Measurements from ENCODE around the gene SARS2.
A peak's percentile ranks its signal among the peaks of the same experiment; 100 is the strongest.

SARS2 gene

DNA sequence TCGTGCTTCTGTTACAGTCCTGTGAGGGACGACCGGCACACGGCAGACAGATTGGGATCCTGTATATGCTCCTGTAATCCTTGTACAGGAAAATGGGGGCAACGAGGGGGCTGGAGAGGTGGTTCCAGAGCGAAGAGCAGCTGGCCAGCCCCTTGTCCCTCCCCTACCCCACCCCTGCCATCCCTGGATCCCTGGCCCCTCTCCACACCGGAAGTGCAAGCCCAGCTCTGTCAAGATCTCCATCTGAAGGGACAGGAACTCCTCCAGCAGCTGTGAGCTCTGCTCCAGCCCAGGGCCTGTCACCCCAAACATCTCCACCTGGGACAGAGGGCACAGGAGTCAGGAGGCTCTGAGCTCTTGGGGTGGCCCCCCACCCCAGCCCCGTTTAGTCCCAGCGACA lies 13.0 kb downstream of the SARS2 start:
- ATAC-seq (ENCODE audit: low read depth) (no peak), DNase-seq (ENCODE audit: low spot score in 2 of 2) (no peak)
- H3K4me1 Mint-ChIP-seq: no peaks in the 10 kb centered on the region
- peaks cover 13% of the 10 kb centered on the region for H3K36me3 Mint-ChIP-seq
- H3K27ac Mint-ChIP-seq: no peak overlapping the region
- H3K27me3 Mint-ChIP-seq: no peaks in the 10 kb centered on the region
- H3K4me3 Mint-ChIP-seq: no peak overlapping the region
- H3K9me3 Mint-ChIP-seq: no peaks in the 10 kb centered on the region

DNA sequence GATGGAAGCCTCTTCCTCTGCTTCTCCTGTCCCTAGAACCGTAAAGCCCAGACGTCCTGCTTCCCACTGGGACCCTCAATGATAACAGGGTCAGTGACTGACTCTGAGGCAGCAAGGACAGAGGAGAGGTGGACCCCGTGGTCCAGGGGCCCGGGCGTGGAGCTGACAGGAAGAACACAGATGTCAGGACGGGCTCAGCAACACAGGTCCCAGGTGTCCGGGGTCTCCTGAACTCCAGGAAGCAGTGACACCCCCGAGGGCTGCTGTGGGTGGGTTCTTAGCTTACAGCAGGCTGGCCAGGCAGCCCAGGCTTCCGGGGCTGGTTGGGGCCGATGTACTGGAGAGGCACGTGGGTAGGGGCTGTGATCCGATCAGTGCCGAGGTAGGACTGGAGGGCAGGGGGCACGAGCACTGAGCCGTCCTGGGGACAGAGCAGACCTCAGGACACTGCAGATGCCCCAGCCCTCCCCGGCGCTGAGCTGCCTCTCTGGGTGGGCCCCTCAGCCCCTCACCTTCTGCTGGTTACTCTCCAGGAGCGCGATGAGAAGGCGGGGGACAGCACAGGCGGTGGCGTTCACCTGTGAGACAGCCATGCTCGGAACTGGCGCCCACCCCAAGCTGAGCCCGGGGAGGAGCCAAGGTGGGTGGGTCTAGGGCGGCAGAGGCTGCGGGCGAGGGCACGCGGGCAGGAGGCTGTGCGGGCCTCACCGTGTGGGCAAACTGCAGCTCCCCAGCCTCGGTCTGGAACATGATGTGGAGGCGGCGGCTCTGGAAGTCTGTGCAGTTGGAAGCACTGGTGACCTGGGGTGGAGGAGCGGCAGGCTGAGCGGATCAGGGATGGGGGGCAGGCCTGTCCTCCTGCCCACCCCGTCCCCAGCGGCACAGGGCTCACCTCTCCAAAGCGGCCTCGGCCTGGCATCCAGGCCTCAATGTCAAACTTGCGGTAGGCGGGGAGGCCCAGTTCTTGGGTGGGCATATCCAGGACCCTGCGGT lies 14.9 kb downstream of the SARS2 start:
- Mint-ChIP-seq H3K9me3 (no peaks in the 10 kb centered on the region), H3K27ac (no peak overlapping the region), H3K4me1 (no peaks in the 10 kb centered on the region), H3K27me3 (peaks cover 2% of the 10 kb centered on the region), H3K36me3 (peaks cover 9% of the 10 kb centered on the region), H3K4me3 (no peak overlapping the region)
- no peak for DNase-seq (ENCODE audit: low spot score in 2 of 2)
- no peak for ATAC-seq (ENCODE audit: low read depth)

DNA sequence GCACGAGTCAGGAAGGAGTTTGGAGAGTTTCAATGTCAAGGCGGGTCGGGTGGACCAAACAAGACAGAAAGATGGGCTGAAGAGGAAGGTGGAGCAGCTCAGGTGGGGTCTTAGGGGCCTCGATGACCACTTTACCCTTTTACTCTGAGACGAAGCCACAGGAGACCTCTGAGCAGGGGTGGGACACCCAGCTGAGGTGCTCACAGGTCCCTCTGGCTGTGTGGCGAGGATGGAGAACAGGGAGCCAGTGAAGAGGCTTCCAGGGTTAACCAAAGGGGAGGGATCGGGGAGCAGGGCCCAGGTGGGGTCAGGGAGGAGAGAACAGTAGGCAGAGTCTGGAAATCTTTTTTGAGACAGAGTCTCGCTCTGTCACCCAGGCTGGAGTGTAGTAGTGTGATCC lies 16.6 kb downstream of the SARS2 start:
- no peaks in the 10 kb centered on the region for H3K4me1 Mint-ChIP-seq
- no peak overlapping the region for H3K4me3 Mint-ChIP-seq
- no peak for DNase-seq (ENCODE audit: low spot score in 2 of 2)
- H3K9me3 Mint-ChIP-seq: no peaks in the 10 kb centered on the region
- peaks cover 9% of the 10 kb centered on the region for H3K36me3 Mint-ChIP-seq
- ATAC-seq (ENCODE audit: low read depth): no peak
- H3K27me3 Mint-ChIP-seq: peaks cover 3% of the 10 kb centered on the region
- no peak overlapping the region for H3K27ac Mint-ChIP-seq

DNA sequence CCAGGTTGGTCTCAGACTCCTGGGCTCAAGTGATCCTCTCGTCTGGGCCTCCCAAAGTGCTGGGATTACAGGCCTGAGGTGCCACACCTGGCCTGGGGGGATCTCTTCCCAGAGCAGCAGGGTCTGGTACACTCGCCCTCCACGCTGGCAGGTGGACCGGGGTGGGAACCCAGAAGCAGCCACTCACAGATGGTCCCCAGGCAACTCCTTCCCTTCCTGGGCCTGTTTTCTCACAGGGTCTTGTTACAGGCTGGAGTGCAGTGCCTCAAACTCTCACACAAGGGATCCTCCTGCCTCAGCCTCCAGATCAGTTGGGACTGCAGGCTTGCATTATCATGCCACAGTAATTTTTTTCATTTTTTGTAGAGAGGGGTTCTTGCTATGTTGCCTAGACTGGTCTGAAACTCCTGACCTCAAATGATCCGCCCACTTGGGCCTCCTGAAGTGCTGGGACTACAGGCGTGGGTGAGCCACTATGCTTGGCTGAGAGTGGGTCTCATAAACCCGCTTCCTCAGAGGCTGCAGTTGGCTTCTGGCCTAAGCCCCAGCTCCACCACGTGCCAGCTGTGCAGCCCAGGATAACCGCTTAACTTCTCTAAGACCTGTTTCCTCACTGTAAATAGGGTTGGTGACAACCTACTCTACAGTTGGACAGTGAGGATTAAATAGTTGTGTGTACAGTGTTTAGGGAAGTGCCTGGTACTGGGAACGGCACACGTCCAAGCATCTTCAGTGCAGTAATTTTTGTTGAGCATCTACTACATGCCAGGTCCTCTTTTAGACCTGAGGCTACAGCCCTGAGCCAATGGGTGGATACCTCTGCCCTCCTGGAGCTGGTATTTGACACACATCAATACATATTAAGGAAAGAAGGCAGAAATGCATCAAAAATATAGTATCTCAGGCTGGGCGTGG lies 17.7 kb downstream of the SARS2 start:
- peaks cover 15% of the 10 kb centered on the region for H3K36me3 Mint-ChIP-seq
- H3K27ac Mint-ChIP-seq: no peak overlapping the region
- no peaks in the 10 kb centered on the region for H3K4me1 Mint-ChIP-seq
- peaks cover 3% of the 10 kb centered on the region for H3K27me3 Mint-ChIP-seq
- no peak for DNase-seq (ENCODE audit: low spot score in 2 of 2)
- H3K9me3 Mint-ChIP-seq: no peaks in the 10 kb centered on the region
- no peak for ATAC-seq (ENCODE audit: low read depth)
- H3K4me3 Mint-ChIP-seq: no peak overlapping the region

DNA sequence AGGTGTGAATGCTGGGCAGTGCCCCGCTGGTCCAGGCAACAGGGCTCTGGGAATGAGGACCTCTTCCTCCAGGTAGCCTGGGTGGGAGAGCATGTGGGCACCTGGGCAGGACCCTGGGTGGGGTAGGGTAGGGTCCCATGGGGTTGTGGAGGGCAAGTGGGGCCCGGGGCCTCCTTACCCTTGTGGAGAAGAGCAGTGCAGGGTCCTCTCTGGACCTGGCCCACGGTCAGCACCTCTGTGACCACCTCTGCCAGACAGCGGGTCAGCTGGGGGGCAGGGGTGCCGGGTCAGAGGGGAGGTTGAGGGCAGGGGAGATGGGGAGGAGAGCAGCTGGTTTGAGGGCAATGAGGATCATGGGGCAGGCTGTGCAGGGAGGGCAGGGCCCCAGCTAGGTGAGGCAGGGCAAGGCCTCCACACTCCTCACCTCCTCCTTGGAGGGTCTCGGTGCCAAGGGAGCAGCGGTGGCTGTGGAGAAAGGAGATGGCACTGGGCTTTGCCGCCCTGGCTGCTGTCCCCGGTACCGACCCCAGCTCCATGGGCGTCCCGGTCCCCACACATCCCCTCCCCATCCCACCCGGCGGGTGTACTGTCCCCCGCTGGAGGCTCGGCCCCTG lies 19.1 kb downstream of the SARS2 start:
- H3K4me3 Mint-ChIP-seq: no peak overlapping the region
- H3K27ac Mint-ChIP-seq: no peak overlapping the region
- H3K9me3 Mint-ChIP-seq: no peaks in the 10 kb centered on the region
- no peaks in the 10 kb centered on the region for H3K4me1 Mint-ChIP-seq
- H3K27me3 Mint-ChIP-seq: peaks cover 3% of the 10 kb centered on the region
- peaks cover 21% of the 10 kb centered on the region for H3K36me3 Mint-ChIP-seq
- DNase-seq (ENCODE audit: low spot score in 2 of 2) (no peak), ATAC-seq (ENCODE audit: low read depth) (no peak)

- H3K4me3 Mint-ChIP-seq: no peak overlapping the region
- H3K27ac Mint-ChIP-seq: no peak overlapping the region
- no peaks in the 10 kb centered on the region for H3K4me1 Mint-ChIP-seq
Observed at GRCh38 chr19:38910488-38910887, 20.1 kb downstream of the SARS2 start.

GRCh38 chr19:38908911-38909310 lies 21.7 kb downstream of the SARS2 start:
- ATAC-seq (ENCODE audit: low read depth) (no peak), DNase-seq (ENCODE audit: low spot score in 2 of 2) (no peak)
- no peaks in the 10 kb centered on the region for H3K9me3 Mint-ChIP-seq
- H3K36me3 Mint-ChIP-seq: peaks cover 31% of the 10 kb centered on the region
- peaks cover 3% of the 10 kb centered on the region for H3K27me3 Mint-ChIP-seq
- H3K27ac Mint-ChIP-seq: no peak overlapping the region
- H3K4me3 Mint-ChIP-seq: no peak overlapping the region
- H3K4me1 Mint-ChIP-seq: peaks cover 4% of the 10 kb centered on the region

More at GRCh38 chr19:38910488-38910887, 20.1 kb downstream of the SARS2 start:
- DNase-seq (ENCODE audit: low spot score in 2 of 2) (no peak), ATAC-seq (ENCODE audit: low read depth) (no peak)
- H3K36me3 Mint-ChIP-seq: peaks cover 22% of the 10 kb centered on the region
- peaks cover 3% of the 10 kb centered on the region for H3K27me3 Mint-ChIP-seq
- H3K9me3 Mint-ChIP-seq: no peaks in the 10 kb centered on the region

DNA sequence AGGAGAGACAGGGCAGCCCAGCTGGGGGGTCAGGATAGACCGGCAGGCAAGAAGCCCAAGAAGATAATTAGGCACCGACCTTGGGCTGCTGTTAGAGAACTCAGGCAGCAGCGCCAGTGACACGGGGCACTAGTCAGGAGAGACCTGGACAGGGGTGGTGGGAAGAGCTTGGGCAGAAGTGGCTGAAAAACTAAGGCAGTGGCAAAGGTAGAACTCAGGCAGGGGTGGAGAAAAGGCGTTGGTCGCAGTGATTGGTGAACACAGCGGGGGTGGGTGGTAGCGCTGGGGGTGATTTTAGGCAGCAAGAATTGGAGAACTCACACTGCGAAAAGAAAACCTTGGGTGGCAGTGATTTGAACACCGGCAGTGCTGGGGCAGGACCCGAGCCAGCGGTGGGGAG lies 22.9 kb downstream of the SARS2 start:
- no peak overlapping the region for H3K27ac Mint-ChIP-seq
- ATAC-seq (ENCODE audit: low read depth) (no peak), DNase-seq (ENCODE audit: low spot score in 2 of 2) (no peak)
- H3K36me3 Mint-ChIP-seq: peaks cover 29% of the 10 kb centered on the region
- peaks cover 3% of the 10 kb centered on the region for H3K27me3 Mint-ChIP-seq
- H3K9me3 Mint-ChIP-seq: no peaks in the 10 kb centered on the region
- no peak overlapping the region for H3K4me3 Mint-ChIP-seq
- H3K4me1 Mint-ChIP-seq: peaks cover 4% of the 10 kb centered on the region

- Mint-ChIP-seq H3K4me3 (no peak overlapping the region), H3K4me1 (peaks cover 4% of the 10 kb centered on the region), H3K36me3 (peaks cover 30% of the 10 kb centered on the region), H3K9me3 (no peaks in the 10 kb centered on the region), H3K27me3 (peaks cover 3% of the 10 kb centered on the region), H3K27ac (no peak overlapping the region)
- ATAC-seq (ENCODE audit: low read depth): no peak
- no peak for DNase-seq (ENCODE audit: low spot score in 2 of 2)
Observed at GRCh38 chr19:38907227-38907626, 23.3 kb downstream of the SARS2 start.

DNA sequence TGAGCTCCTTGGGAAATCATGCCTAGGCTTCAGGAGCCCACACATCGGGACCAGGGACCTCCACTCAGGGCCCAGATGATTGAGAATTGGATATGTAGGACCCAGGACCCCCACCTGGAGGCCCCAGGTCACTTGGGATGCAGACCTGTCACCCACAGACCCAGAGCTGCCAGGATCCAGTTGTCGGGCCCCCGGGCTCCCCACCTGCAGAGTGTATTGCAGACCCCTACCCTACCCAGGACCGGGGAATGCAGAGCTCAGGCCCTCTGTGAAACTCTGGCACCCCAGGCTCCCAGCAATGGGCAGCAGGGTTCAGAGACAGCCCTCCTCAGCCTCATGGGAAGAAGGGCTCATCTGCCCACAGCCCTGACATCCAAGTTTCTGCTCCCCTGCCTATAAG lies 24.9 kb downstream of the SARS2 start:
- DNase-seq (ENCODE audit: low spot score in 2 of 2) (no peak), ATAC-seq (ENCODE audit: low read depth) (no peak)
- Mint-ChIP-seq H3K36me3 (peaks cover 30% of the 10 kb centered on the region), H3K27ac (peak overlapping the region; percentile 58), H3K27me3 (peaks cover under 1% of the 10 kb centered on the region), H3K9me3 (peaks cover 2% of the 10 kb centered on the region), H3K4me3 (no peak overlapping the region), H3K4me1 (peaks cover 9% of the 10 kb centered on the region)

DNA sequence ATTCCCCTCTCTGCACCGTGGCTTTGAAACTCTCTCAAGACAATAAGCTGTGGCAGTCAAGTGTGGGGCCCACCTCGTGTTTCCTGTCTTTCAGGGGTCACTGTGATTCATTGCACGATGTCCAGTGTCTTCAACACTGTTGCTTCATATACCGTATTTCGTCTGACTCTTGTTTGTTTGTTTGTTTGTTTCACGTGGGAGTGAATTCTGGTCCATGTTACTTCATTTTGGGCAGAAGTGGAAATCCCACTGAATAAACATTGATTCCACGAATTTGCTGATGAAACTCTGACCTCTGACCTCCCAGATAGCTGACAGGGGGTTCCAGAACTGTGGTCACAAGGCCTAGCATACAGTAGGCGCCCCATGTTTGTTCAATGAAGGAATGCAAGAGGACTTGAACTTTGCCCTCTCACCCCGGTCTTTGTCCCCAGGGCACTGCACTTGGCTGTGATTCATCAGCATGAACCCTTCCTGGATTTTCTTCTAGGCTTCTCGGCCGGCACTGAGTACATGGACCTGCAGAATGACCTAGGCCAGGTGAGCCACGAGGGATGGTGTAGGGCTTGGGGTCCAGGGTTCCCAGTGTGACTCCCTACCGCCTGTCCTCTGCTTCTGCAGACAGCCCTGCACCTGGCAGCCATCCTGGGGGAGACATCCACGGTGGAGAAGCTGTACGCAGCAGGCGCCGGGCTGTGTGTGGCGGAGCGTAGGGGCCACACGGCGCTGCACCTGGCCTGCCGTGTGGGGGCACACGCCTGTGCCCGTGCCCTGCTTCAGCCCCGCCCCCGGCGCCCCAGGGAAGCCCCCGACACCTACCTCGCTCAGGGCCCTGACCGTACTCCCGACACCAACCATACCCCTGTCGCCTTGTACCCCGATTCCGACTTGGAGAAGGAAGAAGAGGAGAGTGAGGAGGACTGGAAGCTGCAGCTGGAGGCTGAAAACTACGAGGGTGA lies 25.7 kb downstream of the SARS2 start:
- H3K9me3 Mint-ChIP-seq: peaks cover 2% of the 10 kb centered on the region
- peak overlapping the region; percentile 58 for H3K27ac Mint-ChIP-seq

GRCh38 chr19:38901683-38902082 lies 28.9 kb downstream of the SARS2 start:
- ATAC-seq (ENCODE audit: low read depth) (no peak), DNase-seq (ENCODE audit: low spot score in 2 of 2) (no peak)
- no peak overlapping the region for H3K4me3 Mint-ChIP-seq
- H3K36me3 Mint-ChIP-seq: peaks cover 15% of the 10 kb centered on the region
- H3K4me1 Mint-ChIP-seq: peaks cover 29% of the 10 kb centered on the region
- peak overlapping the region; percentile 38 for H3K27ac Mint-ChIP-seq
- no peaks in the 10 kb centered on the region for H3K27me3 Mint-ChIP-seq
- H3K9me3 Mint-ChIP-seq: peaks cover 2% of the 10 kb centered on the region

More for the DNA sequence above, 25.7 kb downstream of the SARS2 start:
- Mint-ChIP-seq H3K27me3 (no peaks in the 10 kb centered on the region), H3K4me3 (no peak overlapping the region), H3K36me3 (peaks cover 28% of the 10 kb centered on the region), H3K4me1 (peaks cover 13% of the 10 kb centered on the region)
- DNase-seq (ENCODE audit: low spot score in 2 of 2) (no peak), ATAC-seq (ENCODE audit: low read depth) (no peak)

DNA sequence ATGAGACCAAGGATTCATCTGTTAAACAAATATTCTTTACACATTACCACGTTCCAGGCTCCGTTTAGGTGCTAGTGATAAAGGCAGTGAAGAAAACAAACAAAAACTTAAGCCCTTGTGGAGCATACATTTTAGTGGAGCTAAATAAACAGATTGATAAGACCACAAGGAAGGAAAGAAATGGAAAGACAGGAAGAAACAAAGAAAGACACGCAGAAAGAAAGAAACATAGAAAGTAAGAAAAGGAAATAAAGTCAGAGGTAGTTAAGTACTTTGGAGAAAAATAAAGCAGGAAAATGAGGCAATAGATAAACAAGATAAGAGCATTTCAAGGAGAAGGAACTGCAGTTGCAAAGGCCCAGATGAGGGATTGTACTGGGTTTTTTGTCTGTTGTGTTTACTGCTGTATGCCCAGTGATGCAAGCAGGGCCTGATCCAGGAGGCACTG lies 29.8 kb downstream of the SARS2 start:
- Mint-ChIP-seq H3K4me3 (peak overlapping the region; percentile 73), H3K36me3 (peaks cover 16% of the 10 kb centered on the region), H3K9me3 (peaks cover 2% of the 10 kb centered on the region), H3K27me3 (no peaks in the 10 kb centered on the region), H3K4me1 (peaks cover 30% of the 10 kb centered on the region), H3K27ac (peak overlapping the region; percentile 96)
- ATAC-seq (ENCODE audit: low read depth) (no peak), DNase-seq (ENCODE audit: low spot score in 2 of 2) (no peak)
